Endothelial cell of umbilical vein (primary cell): ENCODE measurements around the gene NFATC2. TPM values are rescaled to one million over a fixed set of nuclear protein-coding genes. Genes with fewer than 3 reads are reported as not detected.

ENCODE experiments used
- BruUV-seq: library from RNA; stranded (reverse); fragments of 400-500 nt; replicated peaks from 2 replicates; lab custom pipeline; 2021; lab: Mats Ljungman, UMichigan
- CTCF ChIA-PET: fragments of 300-600, 350-600 bp; sonication (Branson Sonifier 250); formaldehyde crosslinking; loops from one replicate; lab custom pipeline; 2021; ENCODE audit warnings: antibody characterized with exemption, inconsistent platforms; lab: Charles Lee
- POLR2A ChIA-PET: fragments of 300-600, 350-600 bp; sonication (Branson Sonifier 250); formaldehyde crosslinking; loops from one replicate; lab custom pipeline; 2021; ENCODE audit warnings: antibody characterized with exemption, inconsistent platforms; lab: Charles Lee
- DNase-seq: peaks from one replicate; pipeline ENCODE4 v3.0.0-alpha.2; 2011; ENCODE audit warnings: low read depth, low spot score
- FAIRE-seq: peaks from 2 replicates; lab custom pipeline; 2011; peaks lifted over from hg19 to GRCh38; lab: Jason Lieb, UNC
- H2AFZ ChIP-seq: 2 replicates; pipeline ENCODE4 v1.6.0; 2012; ENCODE audit warnings: low read depth, low read length, control low read depth, inconsistent platforms
- H3K27ac ChIP-seq: 2 replicates; pipeline ENCODE4 v1.5.1; 2011; ENCODE audit warnings: low read depth, mild to moderate bottlenecking, control low read depth, low read length, moderate library complexity; ENCODE audit not compliant: insufficient read depth
- H3K27me3 ChIP-seq, 2 experiments: 2 replicates each; pipeline versions ENCODE4 v1.6.0 to v1.6.1; 2011; ENCODE audit warnings: low read length in 2 of 2, mixed read lengths in 1 of 2; ENCODE audit not compliant: control insufficient read depth in 2 of 2, insufficient read depth in 2 of 2
- H3K36me3 ChIP-seq, 2 experiments: 2 replicates in 1 of 2; 3 replicates in 1 of 2; pipeline ENCODE4 v1.5.1; 2011; ENCODE audit warnings: low read length in 2 of 2, mild to moderate bottlenecking in 1 of 2, moderate library complexity in 1 of 2; ENCODE audit not compliant: control insufficient read depth in 2 of 2, insufficient read depth in 2 of 2; ENCODE audit errors: extremely low read depth in 1 of 2
- H3K4me1 ChIP-seq: 3 replicates; pipeline ENCODE4 v1.5.1; 2011; ENCODE audit warnings: mild to moderate bottlenecking, low read length; ENCODE audit not compliant: control insufficient read depth, insufficient read depth; ENCODE audit errors: extremely low read depth
- H3K4me2 ChIP-seq: 2 replicates; pipeline ENCODE4 v1.6.1; 2011; ENCODE audit warnings: low read length, control low read depth, mixed read lengths; ENCODE audit not compliant: insufficient read depth
- H3K4me3 ChIP-seq, 3 experiments: fragments of 200-600 bp in 1 of 3; sonication (generic), shearing (Covaris generic) in 1 of 3; replicated peaks in 1 of 3; 2 replicates each; pipeline ENCODE4 v1.5.1; 2011 to 2016; ENCODE audit warnings: control low read depth in 3 of 3, low read length in 3 of 3, mild to moderate bottlenecking in 2 of 3, inconsistent platforms in 1 of 3, low read depth in 1 of 3, moderate library complexity in 1 of 3; ENCODE audit not compliant: insufficient read depth in 1 of 3
- H3K79me2 ChIP-seq: 2 replicates; pipeline ENCODE4 v1.6.0; 2012; ENCODE audit warnings: low read length, inconsistent platforms; ENCODE audit not compliant: control insufficient read depth, insufficient read depth
- H3K9ac ChIP-seq: replicated peaks from 2 replicates; pipeline ENCODE3; 2011; ENCODE audit warnings: low read length, control low read depth; ENCODE audit not compliant: insufficient read depth; ENCODE audit errors: extremely low read depth
- H3K9me1 ChIP-seq: replicated peaks from 3 replicates; pipeline ENCODE4 v1.6.0; 2011; ENCODE audit warnings: mild to moderate bottlenecking, low read length; ENCODE audit not compliant: control insufficient read depth, insufficient read depth; ENCODE audit errors: extremely low read depth
- H3K9me3 ChIP-seq: replicated peaks from 2 replicates; pipeline ENCODE4 v1.5.1; 2012; ENCODE audit warnings: low read length, inconsistent platforms; ENCODE audit not compliant: control insufficient read depth, insufficient read depth
- H4K20me1 ChIP-seq: replicated peaks from 2 replicates; pipeline ENCODE3; 2011; ENCODE audit warnings: mild to moderate bottlenecking, low read length; ENCODE audit not compliant: control insufficient read depth, insufficient read depth; ENCODE audit errors: extremely low read depth
- EZH2 ChIP-seq: IDR thresholded peaks from 2 replicates; pipeline ENCODE4 v1.6.1; 2012; ENCODE audit warnings: borderline replicate concordance, low read depth, mild to moderate bottlenecking, moderate library complexity, low read length, inconsistent platforms; ENCODE audit not compliant: severe bottlenecking
- FOS ChIP-seq: IDR thresholded peaks from 2 replicates; pipeline ENCODE4 v1.6.1; 2011; ENCODE audit warnings: mild to moderate bottlenecking, low read length, moderate library complexity, borderline replicate concordance; ENCODE audit not compliant: insufficient read depth
- GATA2 ChIP-seq: IDR thresholded peaks from 2 replicates; pipeline ENCODE4 v1.7.0; 2011; ENCODE audit warnings: low read depth, mild to moderate bottlenecking, moderate library complexity, mixed read lengths, low read length; ENCODE audit not compliant: insufficient read length, insufficient read depth
- JUN ChIP-seq: IDR thresholded peaks from 2 replicates; pipeline ENCODE4 v1.6.1; 2011; ENCODE audit warnings: borderline replicate concordance, low read depth; ENCODE audit not compliant: insufficient read length, insufficient read depth
- MYC ChIP-seq: IDR thresholded peaks from one replicate; pipeline ENCODE4 v1.6.1; 2011; ENCODE audit warnings: mild to moderate bottlenecking, low read depth, low read length
- POLR2A ChIP-seq: IDR thresholded peaks from 2 replicates; pipeline ENCODE4 v1.6.1; 2012; ENCODE audit warnings: low read depth, mild to moderate bottlenecking, control low read depth, low read length
- POLR2AphosphoS5 ChIP-seq: IDR thresholded peaks from 2 replicates; pipeline ENCODE4 v1.6.1; 2012; ENCODE audit warnings: low read depth, mild to moderate bottlenecking, control low read depth, low read length, moderate library complexity; ENCODE audit not compliant: insufficient read depth
- dilution Hi-C: fragments of 300-500 bp; cut with MboI; formaldehyde crosslinking; loops from one replicate; pipeline ENCODE4 v1.15.0; 2019; ENCODE audit warnings: low sequenced_read_pairs; ENCODE audit not compliant: extremely low pct_ligation_motif_present
- intact Hi-C: fragments of 100-400 bp; cut with micrococcal nuclease; formaldehyde crosslinking; loops from one replicate; pipeline ENCODE4 v1.10.0; 2022
- polyA plus RNA-seq, 4 experiments: library from polyadenylated mRNA; depleted of rRNA in 3 of 4; stranded (reverse) in 3 of 4; unstranded in 1 of 4; fragments of >200 nt; gene quantifications; 2 replicates each; pipeline versions ENCODE4 v1.2.1 to v1.2.3, GENCODE V29; 2011 to 2012; ENCODE audit warnings: missing spikeins in 1 of 4
- total RNA-seq: library from RNA; stranded (reverse); gene quantifications from 2 replicates; pipeline ENCODE4 v1.2.3, GENCODE V29; 2021
- TF ChIP-seq, protein P1 (sequence below): IDR thresholded peaks from 2 replicates; pipeline ENCODE4 v1.6.1; 2011; ENCODE audit not compliant: insufficient read depth, insufficient read length
- TF ChIP-seq, protein P2 (sequence below), 2 donors: IDR thresholded peaks; 1 replicate in 1 of 2; 2 replicates in 1 of 2; pipeline ENCODE4 v1.5.1; 2011; ENCODE audit warnings: low read length in 2 of 2, mild to moderate bottlenecking in 2 of 2, moderate library complexity in 2 of 2, control low read depth in 1 of 2, inconsistent platforms in 1 of 2, low read depth in 1 of 2; ENCODE audit not compliant: insufficient read depth in 1 of 2; ENCODE audit errors: extremely low read depth in 1 of 2

Gene NFATC2
- total and polyA plus RNA-seq, 2 donors (not counting 3 experiments of a cell fraction or from before 2014, with no cell fraction given): 3.1 to 13.0 TPM

DNA sequence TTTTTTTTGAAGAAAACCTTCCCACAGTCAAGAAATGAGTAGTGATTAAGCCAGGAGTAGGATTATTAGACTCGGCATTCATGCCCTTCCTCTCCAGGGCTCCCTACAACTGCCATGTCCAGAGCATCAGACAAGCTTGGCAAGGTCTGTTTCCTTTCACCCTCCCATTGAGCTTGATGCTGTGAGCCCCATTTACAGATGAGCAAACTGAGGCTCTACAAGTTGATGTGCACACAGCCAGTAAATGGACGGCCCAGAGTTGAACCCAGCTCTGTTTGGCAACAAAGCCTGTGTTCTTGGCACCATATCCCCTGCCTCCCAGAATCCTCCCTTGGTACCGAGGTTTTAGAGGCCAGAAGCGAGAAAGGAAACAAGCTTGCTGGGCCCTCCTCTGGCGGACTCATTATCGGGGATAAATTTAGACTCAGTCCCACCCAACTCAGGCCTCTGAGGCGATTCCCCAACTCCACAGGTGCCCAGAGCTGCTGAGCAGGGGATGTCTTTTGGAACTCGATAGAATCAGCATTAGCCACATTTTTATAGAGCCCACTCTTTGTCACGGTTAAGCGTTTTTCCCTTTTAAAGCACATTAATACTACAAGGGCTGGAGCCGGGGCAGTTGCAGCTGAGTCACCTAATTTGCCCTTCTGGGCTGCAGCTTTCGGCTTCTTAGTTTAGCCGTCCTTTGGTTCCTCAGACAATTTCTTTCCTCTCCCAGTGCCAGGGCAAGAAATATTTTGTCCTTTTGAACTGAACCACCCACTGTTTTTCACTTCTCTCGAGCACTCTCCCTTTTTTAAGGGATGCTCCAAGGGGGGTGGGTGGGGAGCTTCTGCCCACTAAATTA is 23.0 kb upstream of the NFATC2 start:
- no peaks in the 10 kb centered on the region for H3K36me3 ChIP-seq
- TF ChIP-seq, protein P1, sequence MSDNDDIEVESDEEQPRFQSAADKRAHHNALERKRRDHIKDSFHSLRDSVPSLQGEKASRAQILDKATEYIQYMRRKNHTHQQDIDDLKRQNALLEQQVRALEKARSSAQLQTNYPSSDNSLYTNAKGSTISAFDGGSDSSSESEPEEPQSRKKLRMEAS: no peak
- TF ChIP-seq POLR2AphosphoS5 (no peak), JUN (no peak), MYC (no peak), POLR2A (no peak), FOS (no peak), EZH2 (no peak), GATA2 (no peak)
- TF ChIP-seq, protein P2, sequence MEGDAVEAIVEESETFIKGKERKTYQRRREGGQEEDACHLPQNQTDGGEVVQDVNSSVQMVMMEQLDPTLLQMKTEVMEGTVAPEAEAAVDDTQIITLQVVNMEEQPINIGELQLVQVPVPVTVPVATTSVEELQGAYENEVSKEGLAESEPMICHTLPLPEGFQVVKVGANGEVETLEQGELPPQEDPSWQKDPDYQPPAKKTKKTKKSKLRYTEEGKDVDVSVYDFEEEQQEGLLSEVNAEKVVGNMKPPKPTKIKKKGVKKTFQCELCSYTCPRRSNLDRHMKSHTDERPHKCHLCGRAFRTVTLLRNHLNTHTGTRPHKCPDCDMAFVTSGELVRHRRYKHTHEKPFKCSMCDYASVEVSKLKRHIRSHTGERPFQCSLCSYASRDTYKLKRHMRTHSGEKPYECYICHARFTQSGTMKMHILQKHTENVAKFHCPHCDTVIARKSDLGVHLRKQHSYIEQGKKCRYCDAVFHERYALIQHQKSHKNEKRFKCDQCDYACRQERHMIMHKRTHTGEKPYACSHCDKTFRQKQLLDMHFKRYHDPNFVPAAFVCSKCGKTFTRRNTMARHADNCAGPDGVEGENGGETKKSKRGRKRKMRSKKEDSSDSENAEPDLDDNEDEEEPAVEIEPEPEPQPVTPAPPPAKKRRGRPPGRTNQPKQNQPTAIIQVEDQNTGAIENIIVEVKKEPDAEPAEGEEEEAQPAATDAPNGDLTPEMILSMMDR (IDR thresholded peaks at IDR 0.05; ENCODE audit: extremely low read depth in 1 of 2, insufficient read depth in 1 of 2, low read depth in 1 of 2, low read length in 2 of 2): no peak
- H3K4me3 ChIP-seq: no peak overlapping the region
- H3K9me3 ChIP-seq: no peaks in the 10 kb centered on the region
- H3K9me1 ChIP-seq: no peaks in the 10 kb centered on the region
- ChIA-PET POLR2A (no interaction called here), CTCF (interaction anchor here (1.0 kb wide), 1 partner anchor 180 kb away, joined by 4 read pairs; no protein-coding TSS in a partner anchor)
- no peak overlapping the region for H3K4me2 ChIP-seq
- no peaks in the 10 kb centered on the region for H4K20me1 ChIP-seq
- H3K27me3 ChIP-seq: peaks cover 2 to 4% of the 10 kb centered on the region in 2 experiments
- FAIRE-seq: no peak
- H3K4me1 ChIP-seq: peaks cover 27% of the 10 kb centered on the region
- H2AFZ ChIP-seq: no peak overlapping the region
- intact Hi-C loops (no loop called here), dilution Hi-C loops (no loop called here)
- DNase-seq: no peak
- no peaks in the 10 kb centered on the region for H3K79me2 ChIP-seq
- BruUV-seq: no TSS peak
- no peak overlapping the region for H3K27ac ChIP-seq
- no peak overlapping the region for H3K9ac ChIP-seq
